Lower lobe of right lung (tissue), 2 donors: ENCODE data around the gene SH2D1B. TPM values are rescaled to one million over a fixed set of nuclear protein-coding genes. Genes with fewer than 3 reads are reported as not detected.

Experiments used
- ATAC-seq, 2 donors: fragments of 200-7000 bp; cut with Tn5 transposase; one replicate each; pipeline ENCODE4 v1.9.1; 2020 to 2022; ENCODE audit warnings: mild to moderate bottlenecking in 2 of 2, moderate library complexity in 2 of 2
- DNase-seq: peaks from one replicate; pipeline ENCODE4 v3.0.0-alpha.2; 2020
- H3K27ac ChIP-seq: fragments of 200-600 bp; one replicate; pipeline ENCODE4 v1.8.0; 2022
- H3K27me3 ChIP-seq: fragments of 200-600 bp; one replicate; pipeline ENCODE4 v1.8.0; 2022; ENCODE audit warnings: low read depth
- H3K36me3 ChIP-seq: fragments of 200-600 bp; one replicate; pipeline ENCODE4 v1.8.0; 2022; ENCODE audit warnings: mild to moderate bottlenecking
- H3K4me1 ChIP-seq: fragments of 200-600 bp; one replicate; pipeline ENCODE4 v1.8.0; 2022
- H3K4me3 ChIP-seq: fragments of 200-600 bp; one replicate; pipeline ENCODE4 v1.8.0; 2022; ENCODE audit warnings: mild to moderate bottlenecking
- H3K9me3 ChIP-seq: fragments of 200-600 bp; one replicate; pipeline ENCODE4 v1.8.0; 2022
- intact Hi-C: fragments of 100-400 bp; cut with DNase I; formaldehyde crosslinking; loops from one replicate; pipeline ENCODE4 v1.11.0; 2022
- total RNA-seq: library from RNA; stranded (reverse); fragmentation: NEBNext Ultra II Directional; extraction: Animal tissue kit (Norgen Biotek cat#: 25700); gene quantifications from one replicate; pipeline ENCODE4 v1.2.1, GENCODE V29; 2021
- TF ChIP-seq, protein P1 (sequence below): fragments of 200-600 bp; IDR thresholded peaks from one replicate; pipeline ENCODE4 v1.8.0; 2022; ENCODE audit warnings: antibody characterized with exemption, mild to moderate bottlenecking
- donor health status: DM: no; HTN: yes; CAD: no; lungs with severe emphysema.

SH2D1B gene
- total RNA-seq, 1 donor from 2014 or later, result 1.9 TPM

DNA sequence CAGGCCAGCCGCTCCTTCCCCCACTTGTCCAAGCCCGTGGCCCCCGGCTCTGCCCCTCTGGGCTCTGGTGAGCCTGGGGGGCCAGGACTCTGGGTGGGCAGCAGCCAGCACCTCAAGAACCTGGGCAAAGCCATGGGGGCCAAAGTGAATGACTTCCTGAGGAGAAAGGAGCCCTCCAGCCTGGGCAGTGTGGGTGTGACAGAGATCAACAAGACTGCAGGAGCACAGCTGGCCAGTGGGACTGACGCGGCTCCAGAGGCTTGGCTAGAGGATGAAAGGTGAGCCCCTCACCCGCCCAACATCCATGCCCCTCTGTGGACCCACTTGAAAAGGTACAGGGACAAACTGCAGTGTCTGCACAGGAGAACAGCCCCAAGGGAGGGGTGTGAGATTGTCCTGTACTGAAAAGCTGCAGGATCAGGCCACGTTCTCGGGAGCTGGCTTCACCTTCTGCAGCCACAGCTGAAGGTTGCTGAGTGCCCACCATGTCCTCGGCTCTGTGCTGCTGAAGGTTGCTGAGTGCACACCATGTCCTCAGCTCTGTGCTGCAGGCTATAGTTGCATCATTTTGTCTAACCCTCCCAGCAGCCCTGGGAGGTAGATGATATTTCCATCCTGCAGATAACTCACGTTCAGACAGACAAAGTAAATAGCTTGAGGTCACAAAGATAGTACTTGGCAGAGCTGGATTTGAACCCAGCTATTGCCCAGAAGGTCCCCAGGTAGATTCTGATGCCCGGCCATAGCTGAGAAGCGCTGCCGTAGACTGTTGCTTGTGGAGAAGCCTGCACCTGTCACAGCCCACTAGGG is 29.8 kb downstream of the SH2D1B start:
- intact Hi-C loops, result no loop called here

GRCh38 chr1:162381383-162381782 is 30.6 kb downstream of the SH2D1B start, which contains the start of gene C1orf226:
TSS of gene C1orf226 (plus strand) at chr1:162381728. CDS start at chr1:162381902, 174 bp downstream.
- Histone ChIP-seq H3K36me3 (no peaks in the 10 kb centered on the region), H3K27me3 (no peaks in the 10 kb centered on the region), H3K4me1 (no peaks in the 10 kb centered on the region), H3K27ac (peak within 1 kb of the TSS; percentile 67), H3K9me3 (no peaks in the 10 kb centered on the region), H3K4me3 (no peak within 1 kb of the TSS)
- TF ChIP-seq, protein P1, sequence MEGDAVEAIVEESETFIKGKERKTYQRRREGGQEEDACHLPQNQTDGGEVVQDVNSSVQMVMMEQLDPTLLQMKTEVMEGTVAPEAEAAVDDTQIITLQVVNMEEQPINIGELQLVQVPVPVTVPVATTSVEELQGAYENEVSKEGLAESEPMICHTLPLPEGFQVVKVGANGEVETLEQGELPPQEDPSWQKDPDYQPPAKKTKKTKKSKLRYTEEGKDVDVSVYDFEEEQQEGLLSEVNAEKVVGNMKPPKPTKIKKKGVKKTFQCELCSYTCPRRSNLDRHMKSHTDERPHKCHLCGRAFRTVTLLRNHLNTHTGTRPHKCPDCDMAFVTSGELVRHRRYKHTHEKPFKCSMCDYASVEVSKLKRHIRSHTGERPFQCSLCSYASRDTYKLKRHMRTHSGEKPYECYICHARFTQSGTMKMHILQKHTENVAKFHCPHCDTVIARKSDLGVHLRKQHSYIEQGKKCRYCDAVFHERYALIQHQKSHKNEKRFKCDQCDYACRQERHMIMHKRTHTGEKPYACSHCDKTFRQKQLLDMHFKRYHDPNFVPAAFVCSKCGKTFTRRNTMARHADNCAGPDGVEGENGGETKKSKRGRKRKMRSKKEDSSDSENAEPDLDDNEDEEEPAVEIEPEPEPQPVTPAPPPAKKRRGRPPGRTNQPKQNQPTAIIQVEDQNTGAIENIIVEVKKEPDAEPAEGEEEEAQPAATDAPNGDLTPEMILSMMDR, result no peak
- intact Hi-C loops, result no loop called here
- ATAC-seq (peak; percentile 62 to 87), DNase-seq (no peak)

More for the DNA sequence above, 29.8 kb downstream of the SH2D1B start:
- peak in 1 of 2 donors; percentile 5 for ATAC-seq
- Histone ChIP-seq H3K27ac (peak overlapping the region; percentile 67), H3K27me3 (no peaks in the 10 kb centered on the region), H3K4me3 (no peak overlapping the region), H3K4me1 (no peaks in the 10 kb centered on the region), H3K9me3 (no peaks in the 10 kb centered on the region), H3K36me3 (no peaks in the 10 kb centered on the region)
- TF ChIP-seq, protein P1, result no peak
- DNase-seq, result no peak

- Histone ChIP-seq H3K9me3 (no peaks in the 10 kb centered on the region), H3K27ac (no peak overlapping the region), H3K4me3 (no peak overlapping the region), H3K4me1 (no peaks in the 10 kb centered on the region), H3K27me3 (no peaks in the 10 kb centered on the region), H3K36me3 (no peaks in the 10 kb centered on the region)
- intact Hi-C loops, result no loop called here
- ATAC-seq (no peak), DNase-seq (no peak)
- TF ChIP-seq, protein P1, result no peak
Measured at GRCh38 chr1:162380061-162380846, 31.7 kb downstream of the SH2D1B start.

DNA sequence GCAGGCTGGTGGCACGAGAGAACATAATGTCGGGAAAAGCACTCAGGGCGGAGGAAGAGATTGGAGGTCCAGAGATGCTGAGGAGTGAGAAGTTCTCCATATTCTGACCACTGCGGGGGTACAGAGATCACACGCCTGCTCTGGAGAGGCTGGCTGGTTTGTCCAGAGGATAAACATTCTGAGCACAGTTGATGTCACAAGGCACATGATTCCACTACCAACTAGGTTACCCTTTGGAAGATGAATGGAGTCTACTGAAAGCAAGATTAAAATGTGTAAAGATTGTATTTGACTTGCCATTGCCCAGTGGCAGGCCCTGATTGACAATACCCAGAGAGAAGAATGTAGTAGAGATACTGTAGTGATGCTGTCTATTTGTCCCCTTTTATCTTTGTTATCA is 35.2 kb downstream of the SH2D1B start, which contains the start of gene SPATA46:
TSS of gene SPATA46 (minus strand) at position 164 of the 400 bp plus-strand sequence. CDS start at position 100, 64 bp downstream.
- no peaks in the 10 kb centered on the region for H3K9me3 ChIP-seq
- no peak within 1 kb of the TSS for H3K4me3 ChIP-seq
- no peaks in the 10 kb centered on the region for H3K36me3 ChIP-seq
- no peaks in the 10 kb centered on the region for H3K27me3 ChIP-seq
- H3K4me1 ChIP-seq, result no peaks in the 10 kb centered on the region
- TF ChIP-seq, protein P1, result no peak
- no peak for ATAC-seq
- H3K27ac ChIP-seq, result no peak within 1 kb of the TSS
- no peak for DNase-seq
- intact Hi-C loops, result no loop called here

- H3K27ac ChIP-seq, result no peak overlapping the region
- intact Hi-C loops, result no loop called here
- H3K4me1 ChIP-seq, result no peaks in the 10 kb centered on the region
- TF ChIP-seq, protein P1, result no peak
- ATAC-seq (no peak), DNase-seq (no peak)
- no peaks in the 10 kb centered on the region for H3K27me3 ChIP-seq
- no peak overlapping the region for H3K4me3 ChIP-seq
- H3K9me3 ChIP-seq, result no peaks in the 10 kb centered on the region
- no peaks in the 10 kb centered on the region for H3K36me3 ChIP-seq
Measured at GRCh38 chr1:162375463-162375862, 36.5 kb downstream of the SH2D1B start.
